HCT116 (cell line): ENCODE data around the gene EIF4G3. TPM values are rescaled to one million over a fixed set of nuclear protein-coding genes. Genes with fewer than 3 reads are reported as not detected.
"Not testable (repeated sequence)": the region's sequence is repeated elsewhere in the genome, so short reads cannot be mapped to it uniquely, and the experiment has no call there.

Experiments used
- ATAC-seq: fragments of 200-7000 bp; cut with Tn5 transposase; 2 replicates; pipeline ENCODE4 v1.9.1; 2020; ENCODE audit warnings: mild to moderate bottlenecking, moderate library complexity
- BruUV-seq: library from RNA; stranded (reverse); fragments of 400-500 nt; replicated peaks from 2 replicates; lab custom pipeline; 2021; lab: Mats Ljungman, UMichigan
- CTCF ChIA-PET: fragments of 300-600 bp; sonication (Branson Sonifier 250); formaldehyde crosslinking; loops from one replicate; lab custom pipeline; 2021; ENCODE audit warnings: antibody characterized with exemption; lab: Charles Lee
- POLR2A ChIA-PET: fragments of 300-600, 350-600 bp; sonication (Branson Sonifier 250); formaldehyde crosslinking; loops from one replicate; lab custom pipeline; 2021; ENCODE audit warnings: antibody characterized with exemption; lab: Charles Lee
- RAD21 ChIA-PET, 2 experiments: fragments of 300-600 bp; sonication (Branson Sonifier 250); formaldehyde crosslinking; loops; one replicate each; lab custom pipeline; 2023; ENCODE audit warnings: low total read pairs in 2 of 2; ENCODE audit not compliant: uncharacterized antibody in 2 of 2, unreplicated experiment in 2 of 2, low non-redundant PET in 1 of 2; lab: Charles Lee
- DNase-seq: peaks from one replicate; pipeline ENCODE4 v3.0.0-alpha.2; 2010; ENCODE audit warnings: low read depth, low spot score
- H2AFZ ChIP-seq: fragments of 200-600 bp; shearing (Covaris generic), sonication (generic); 2 replicates; pipeline ENCODE4 v1.6.1; 2017; ENCODE audit warnings: low read depth, mixed run types, mixed read lengths, antibody characterized with exemption, low read length; ENCODE audit not compliant: poor library complexity, severe bottlenecking
- H3K27ac ChIP-seq: 2 replicates; pipeline ENCODE4 v1.5.1; 2012; ENCODE audit warnings: low read depth, low read length
- H3K27me3 ChIP-seq: fragments of 200-600 bp; sonication (generic); 2 replicates; pipeline ENCODE4 v1.6.1; 2016; ENCODE audit warnings: mixed run types, low read length, mixed read lengths; ENCODE audit not compliant: insufficient read depth
- H3K36me3 ChIP-seq, 2 experiments: fragments of 200-500 bp in 1 of 2; fragments of 200-600 bp in 1 of 2; sonication (Bioruptor generic) in 1 of 2; sonication (generic) in 1 of 2; 2 replicates each; pipeline versions ENCODE4 v1.5.1 to v1.6.1; 2014 to 2016; ENCODE audit warnings: low read length in 2 of 2, inconsistent platforms in 1 of 2, mixed read lengths in 1 of 2, mixed run types in 1 of 2; ENCODE audit not compliant: insufficient read depth in 2 of 2, control insufficient read depth in 1 of 2
- H3K4me1 ChIP-seq, 2 experiments: fragments of 200-600 bp in 1 of 2; sonication (generic) in 1 of 2; 2 replicates each; pipeline versions ENCODE4 v1.5.1 to v1.6.1; 2012 to 2017; ENCODE audit warnings: low read length in 2 of 2, inconsistent platforms in 1 of 2, mild to moderate bottlenecking in 1 of 2, mixed read lengths in 1 of 2, mixed run types in 1 of 2, moderate library complexity in 1 of 2; ENCODE audit not compliant: insufficient read depth in 2 of 2, control insufficient read depth in 1 of 2
- H3K4me2 ChIP-seq: fragments of 200-600 bp; sonication (generic); 2 replicates; pipeline ENCODE4 v1.6.1; 2017; ENCODE audit warnings: mixed run types, low read length, mixed read lengths
- H3K4me3 ChIP-seq, 2 experiments: fragments of 200-600 bp in 1 of 2; sonication (generic) in 1 of 2; replicated peaks in 1 of 2; 2 replicates each; pipeline ENCODE4 v1.5.1; 2011 to 2016; ENCODE audit warnings: low read length in 2 of 2, control low read depth in 1 of 2, low read depth in 1 of 2, mild to moderate bottlenecking in 1 of 2, mixed read lengths in 1 of 2, mixed run types in 1 of 2
- H3K79me2 ChIP-seq: fragments of 200-600 bp; sonication (generic); 2 replicates; pipeline ENCODE4 v1.6.1; 2017; ENCODE audit warnings: mild to moderate bottlenecking, mixed run types, low read length, moderate library complexity, mixed read lengths; ENCODE audit not compliant: insufficient read depth
- H3K9ac ChIP-seq: fragments of 200-600 bp; sonication (generic); 2 replicates; pipeline ENCODE4 v1.6.1; 2016; ENCODE audit warnings: low read length, mixed read lengths
- H3K9me2 ChIP-seq: fragments of 200-600 bp; sonication (generic), shearing (Covaris generic); 2 replicates; pipeline ENCODE4 v1.6.1; 2017; ENCODE audit warnings: mixed run types, mild to moderate bottlenecking, moderate library complexity; ENCODE audit not compliant: insufficient read depth
- H3K9me3 ChIP-seq, 2 experiments: fragments of 200-500 bp in 1 of 2; fragments of 200-600 bp in 1 of 2; sonication (Bioruptor generic) in 1 of 2; sonication (generic) in 1 of 2; 2 replicates each; pipeline ENCODE4 v1.6.1; 2014 to 2017; ENCODE audit warnings: low read length in 2 of 2, mixed read lengths in 2 of 2, inconsistent platforms in 1 of 2, low read depth in 1 of 2, mild to moderate bottlenecking in 1 of 2, mixed run types in 1 of 2, moderate library complexity in 1 of 2; ENCODE audit not compliant: control insufficient read depth in 1 of 2, insufficient read depth in 1 of 2
- H4K20me1 ChIP-seq: fragments of 200-600 bp; sonication (generic), shearing (Covaris generic); 2 replicates; pipeline ENCODE4 v1.6.1; 2017; ENCODE audit warnings: mixed run types, mild to moderate bottlenecking, moderate library complexity; ENCODE audit not compliant: insufficient read depth
- SRF ChIP-seq: IDR thresholded peaks from 2 replicates; pipeline ENCODE4 v1.6.1; 2012; ENCODE audit warnings: low read depth
- TCF7L2 ChIP-seq: IDR thresholded peaks from 2 replicates; pipeline ENCODE4 v1.7.0; 2011; ENCODE audit warnings: borderline replicate concordance, inconsistent platforms; ENCODE audit not compliant: insufficient read depth, insufficient read length; ENCODE audit errors: extremely low read depth
- intact Hi-C: fragments of 100-400 bp; cut with micrococcal nuclease; formaldehyde crosslinking; loops from 2 replicates; pipeline ENCODE4 v1.10.0; 2022
- total RNA-seq: library from RNA; stranded (reverse); gene quantifications from one replicate; pipeline ENCODE4 v1.2.1, GENCODE V29; 2021; ENCODE audit not compliant: unreplicated experiment
- TF ChIP-seq, protein P1 (sequence below): IDR thresholded peaks from 2 replicates; pipeline ENCODE4 v1.6.1; 2012; ENCODE audit warnings: low read depth

Gene EIF4G3
- total RNA-seq, 1 experiment from 2014 or later, result 40.1 TPM

DNA sequence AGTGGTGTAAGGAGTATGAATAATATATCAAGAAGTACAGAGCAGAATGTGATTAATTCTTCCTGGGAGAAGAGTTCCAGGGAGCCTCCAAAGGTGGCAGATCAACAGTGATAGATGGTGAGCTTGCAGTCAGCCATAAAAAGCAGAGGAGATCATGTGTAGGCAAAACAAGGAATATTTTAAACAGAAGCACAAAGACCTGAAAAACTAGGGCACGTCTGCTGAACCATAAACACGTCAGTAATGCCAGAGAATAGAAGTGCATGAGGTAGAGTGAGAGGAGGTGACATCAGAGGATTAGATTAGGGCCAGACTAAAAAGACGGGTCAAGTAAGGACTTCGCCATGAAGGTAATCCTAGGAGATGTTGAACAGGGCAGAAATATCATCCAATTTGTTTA, 151.8 kb downstream of the EIF4G3 start (continued):
- TF ChIP-seq, protein P1, sequence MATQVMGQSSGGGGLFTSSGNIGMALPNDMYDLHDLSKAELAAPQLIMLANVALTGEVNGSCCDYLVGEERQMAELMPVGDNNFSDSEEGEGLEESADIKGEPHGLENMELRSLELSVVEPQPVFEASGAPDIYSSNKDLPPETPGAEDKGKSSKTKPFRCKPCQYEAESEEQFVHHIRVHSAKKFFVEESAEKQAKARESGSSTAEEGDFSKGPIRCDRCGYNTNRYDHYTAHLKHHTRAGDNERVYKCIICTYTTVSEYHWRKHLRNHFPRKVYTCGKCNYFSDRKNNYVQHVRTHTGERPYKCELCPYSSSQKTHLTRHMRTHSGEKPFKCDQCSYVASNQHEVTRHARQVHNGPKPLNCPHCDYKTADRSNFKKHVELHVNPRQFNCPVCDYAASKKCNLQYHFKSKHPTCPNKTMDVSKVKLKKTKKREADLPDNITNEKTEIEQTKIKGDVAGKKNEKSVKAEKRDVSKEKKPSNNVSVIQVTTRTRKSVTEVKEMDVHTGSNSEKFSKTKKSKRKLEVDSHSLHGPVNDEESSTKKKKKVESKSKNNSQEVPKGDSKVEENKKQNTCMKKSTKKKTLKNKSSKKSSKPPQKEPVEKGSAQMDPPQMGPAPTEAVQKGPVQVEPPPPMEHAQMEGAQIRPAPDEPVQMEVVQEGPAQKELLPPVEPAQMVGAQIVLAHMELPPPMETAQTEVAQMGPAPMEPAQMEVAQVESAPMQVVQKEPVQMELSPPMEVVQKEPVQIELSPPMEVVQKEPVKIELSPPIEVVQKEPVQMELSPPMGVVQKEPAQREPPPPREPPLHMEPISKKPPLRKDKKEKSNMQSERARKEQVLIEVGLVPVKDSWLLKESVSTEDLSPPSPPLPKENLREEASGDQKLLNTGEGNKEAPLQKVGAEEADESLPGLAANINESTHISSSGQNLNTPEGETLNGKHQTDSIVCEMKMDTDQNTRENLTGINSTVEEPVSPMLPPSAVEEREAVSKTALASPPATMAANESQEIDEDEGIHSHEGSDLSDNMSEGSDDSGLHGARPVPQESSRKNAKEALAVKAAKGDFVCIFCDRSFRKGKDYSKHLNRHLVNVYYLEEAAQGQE, result no peak
- no peak for TF ChIP-seq SRF
- no peak for TF ChIP-seq TCF7L2

DNA sequence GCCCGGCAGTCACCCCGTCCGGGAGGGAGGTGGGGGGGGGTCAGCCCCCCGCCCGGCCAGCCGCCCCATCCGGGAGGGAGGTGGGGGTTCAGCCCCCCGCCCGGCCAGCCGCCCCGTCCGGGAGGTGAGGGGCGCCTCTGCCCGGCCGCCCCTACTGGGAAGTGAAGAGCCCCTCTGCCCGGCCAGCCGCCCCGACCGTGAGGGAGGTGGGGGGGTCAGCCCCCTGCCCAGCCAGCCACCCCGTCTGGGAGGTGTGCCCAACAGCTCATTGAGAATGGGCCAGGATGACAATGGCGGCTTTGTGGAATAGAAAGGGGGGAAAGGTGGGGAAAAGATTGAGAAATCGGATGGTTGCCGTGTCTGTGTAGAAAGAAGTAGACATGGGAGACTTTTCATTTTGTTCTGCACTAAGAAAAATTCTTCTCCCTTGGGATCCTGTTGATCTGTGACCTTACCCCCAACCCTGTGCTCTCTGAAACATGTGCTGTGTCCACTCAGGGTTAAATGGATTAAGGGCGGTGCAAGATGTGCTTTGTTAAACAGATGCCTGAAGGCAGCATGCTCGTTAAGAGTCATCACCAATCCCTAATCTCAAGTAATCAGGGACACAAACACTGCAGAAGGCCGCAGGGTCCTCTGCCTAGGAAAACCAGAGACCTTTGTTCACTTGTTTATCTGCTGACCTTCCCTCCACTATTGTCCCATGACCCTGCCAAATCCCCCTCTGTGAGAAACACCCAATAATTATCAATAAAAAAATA, 152.4 kb downstream of the EIF4G3 start:
- CTCF ChIA-PET, BruUV-seq: not testable (repeated sequence)

More for the DNA sequence above, 152.4 kb downstream of the EIF4G3 start:
- H3K27ac ChIP-seq, H4K20me1 ChIP-seq, H2AFZ ChIP-seq, ATAC-seq, H3K4me3 ChIP-seq, H3K9me2 ChIP-seq, H3K9ac ChIP-seq, H3K27me3 ChIP-seq, DNase-seq, POLR2A ChIA-PET, H3K36me3 ChIP-seq, H3K9me3 ChIP-seq, H3K4me2 ChIP-seq, RAD21 ChIA-PET: not testable (repeated sequence)
- intact Hi-C loops, result loop anchor here (5.0 kb wide), 1 partner anchor 153 kb away; the partner anchor contains the start of gene EIF4G3
- H3K4me1 ChIP-seq, result peaks cover 25 to 27% of the 10 kb centered on the region in 2 experiments
- H3K79me2 ChIP-seq, result peaks cover 15% of the 10 kb centered on the region; the same call in 1 of the 2 replicates
